GM12878 (cell line): Measurements from ENCODE around the gene BCR.

ENCODE experiments used
- CTCF ChIP-seq, 3 experiments: IDR thresholded peaks in 2 of 3; conservative IDR thresholded peaks in 1 of 3; 2 replicates each; pipeline ENCODE4 v1.5.1; 2011; ENCODE audit warnings: low read depth in 3 of 3, low read length in 3 of 3, mild to moderate bottlenecking in 3 of 3, control low read depth in 2 of 3, moderate library complexity in 2 of 3, inconsistent platforms in 1 of 3, mixed read lengths in 1 of 3; ENCODE audit not compliant: control insufficient read depth in 2 of 3, insufficient read depth in 1 of 3; ENCODE audit errors: extremely low read depth in 1 of 3
- PKNOX1 ChIP-seq: fragments of 450-650 bp; IDR thresholded peaks from 2 replicates; pipeline ENCODE4 v1.6.1; 2016; ENCODE audit warnings: mild to moderate bottlenecking
- POLR2AphosphoS2 ChIP-seq: IDR thresholded peaks from 2 replicates; pipeline ENCODE4 v1.6.1; 2011; ENCODE audit warnings: low read depth, mild to moderate bottlenecking, low read length, improper control_type of control experiment, moderate library complexity
- RELB ChIP-seq: fragments of 450-650 bp; IDR thresholded peaks from 2 replicates; pipeline ENCODE4 v1.6.1; 2017; ENCODE audit warnings: low read depth, mild to moderate bottlenecking, moderate library complexity

- no peak for TF ChIP-seq PKNOX1
- no peak for TF ChIP-seq RELB
- no peak for TF ChIP-seq CTCF (IDR thresholded peaks at IDR 0.05 in 2 of 3, conservative IDR thresholded peaks at IDR 0.05 in 1 of 3; ENCODE audit: control insufficient read depth in 2 of 3, extremely low read depth in 1 of 3, insufficient read depth in 1 of 3, low read depth in 3 of 3, low read length in 3 of 3)
- TF ChIP-seq POLR2AphosphoS2: no peak
Observed at GRCh38 chr22:23269441-23270211, 89.3 kb downstream of the BCR start.
